ENCODE results near the gene PPP2R2D.

GRCh38 chr10:131854579-131855335 is 46.1 kb upstream of the PPP2R2D start:
- TF ChIP-seq CTCF (IDR thresholded peaks at IDR 0.05 in 4 of 5, conservative IDR thresholded peaks at IDR 0.05 in 1 of 5) = no peak
- TF ChIP-seq POLR2A (IDR thresholded peaks at IDR 0.05) = no peak

Measured in gastrocnemius medialis (tissue), 4 donors.